Renal cortex interstitium (tissue), 11 donors: ENCODE measurements around the gene RAET1L. TPM values are rescaled to one million over a fixed set of nuclear protein-coding genes. Genes with fewer than 3 reads are reported as not detected.
"Not testable (repeated sequence)": the region's sequence is repeated elsewhere in the genome, so short reads cannot be mapped to it uniquely, and the experiment has no call there.

Source experiments
- DNase-seq, 11 donors: peaks; one replicate each; pipeline ENCODE4 v3.0.0-alpha.2; 2013; ENCODE audit warnings: low read depth in 9 of 11, low spot score in 4 of 11; ENCODE audit errors: extremely low read depth in 1 of 11
- polyA plus RNA-seq, 3 donors: library from polyadenylated mRNA; unstranded; fragments of 120-200 nt; gene quantifications; one replicate each; pipeline ENCODE4 v1.2.1, GENCODE V29; 2013; ENCODE audit not compliant: insufficient read length in 3 of 3

RAET1L gene
- polyA plus RNA-seq, 3 donors = 0.23 TPM; not detected in 2

DNA sequence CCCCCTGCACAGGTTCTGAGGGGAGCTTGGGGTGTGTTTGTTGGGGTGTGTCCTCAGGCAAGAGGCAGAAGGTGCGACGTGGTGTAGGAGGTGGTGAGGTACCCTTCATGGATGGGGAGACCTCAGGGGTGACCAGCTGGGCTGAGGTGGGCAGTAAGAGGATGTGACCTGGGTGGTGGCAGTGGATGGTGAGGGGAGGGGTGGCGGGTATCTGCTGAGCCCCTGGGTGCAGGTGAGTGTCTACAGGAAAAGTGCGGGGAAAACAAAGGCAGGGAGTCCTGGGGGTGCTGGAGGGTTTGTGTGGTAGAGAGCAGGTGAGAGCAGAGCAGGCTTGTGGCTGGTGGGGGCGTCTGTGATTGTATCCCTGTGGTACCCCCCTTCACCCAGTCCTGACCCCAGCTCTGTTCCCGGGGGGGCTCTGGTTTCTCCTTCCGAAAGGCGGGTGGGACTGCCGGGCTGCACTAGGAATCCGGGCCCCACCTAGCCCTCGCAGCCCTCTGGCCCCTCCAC, 631 bp downstream of the RAET1L start:
- DNase-seq = no peak

DNA sequence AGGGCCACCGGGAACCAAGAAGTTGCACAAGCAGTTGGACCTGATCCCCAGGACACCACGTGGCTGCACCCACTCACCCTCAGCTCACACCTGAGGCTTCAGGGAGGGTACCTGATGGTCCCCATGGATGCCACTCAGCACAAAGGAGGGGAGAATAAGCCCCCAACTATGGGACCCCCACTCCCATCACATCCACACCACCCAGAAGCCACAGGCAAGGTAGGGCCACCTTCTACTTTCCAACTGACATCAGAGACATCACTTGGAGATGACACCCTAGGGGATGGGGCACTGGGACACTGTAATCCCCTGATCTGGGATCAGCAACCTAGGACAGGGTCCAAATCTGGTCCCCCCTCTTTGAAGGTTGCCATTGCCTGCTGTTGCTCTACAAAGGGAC, 1.3 kb downstream of the RAET1L start:
- not testable (repeated sequence) for DNase-seq

DNA sequence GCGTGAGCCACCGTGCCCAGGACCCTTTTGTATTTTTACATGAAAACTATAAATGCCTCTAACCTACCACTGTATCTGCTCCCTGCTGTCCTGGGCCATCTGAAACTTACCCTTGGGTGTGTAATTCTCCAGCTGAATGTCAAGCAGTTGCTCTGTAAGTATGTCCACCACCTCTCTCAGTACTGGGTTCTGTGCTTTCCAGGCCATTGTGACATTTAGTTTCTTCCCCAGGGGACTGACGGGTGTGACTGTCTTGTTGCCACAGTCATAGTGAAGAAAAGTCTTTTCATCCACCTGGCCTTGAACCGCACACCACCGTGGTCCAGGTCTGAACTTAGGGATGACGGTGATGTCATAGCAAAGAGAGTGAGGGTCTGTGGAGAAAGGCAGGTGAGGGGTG, 3.5 kb downstream of the RAET1L start:
- DNase-seq = not testable (repeated sequence)

DNA sequence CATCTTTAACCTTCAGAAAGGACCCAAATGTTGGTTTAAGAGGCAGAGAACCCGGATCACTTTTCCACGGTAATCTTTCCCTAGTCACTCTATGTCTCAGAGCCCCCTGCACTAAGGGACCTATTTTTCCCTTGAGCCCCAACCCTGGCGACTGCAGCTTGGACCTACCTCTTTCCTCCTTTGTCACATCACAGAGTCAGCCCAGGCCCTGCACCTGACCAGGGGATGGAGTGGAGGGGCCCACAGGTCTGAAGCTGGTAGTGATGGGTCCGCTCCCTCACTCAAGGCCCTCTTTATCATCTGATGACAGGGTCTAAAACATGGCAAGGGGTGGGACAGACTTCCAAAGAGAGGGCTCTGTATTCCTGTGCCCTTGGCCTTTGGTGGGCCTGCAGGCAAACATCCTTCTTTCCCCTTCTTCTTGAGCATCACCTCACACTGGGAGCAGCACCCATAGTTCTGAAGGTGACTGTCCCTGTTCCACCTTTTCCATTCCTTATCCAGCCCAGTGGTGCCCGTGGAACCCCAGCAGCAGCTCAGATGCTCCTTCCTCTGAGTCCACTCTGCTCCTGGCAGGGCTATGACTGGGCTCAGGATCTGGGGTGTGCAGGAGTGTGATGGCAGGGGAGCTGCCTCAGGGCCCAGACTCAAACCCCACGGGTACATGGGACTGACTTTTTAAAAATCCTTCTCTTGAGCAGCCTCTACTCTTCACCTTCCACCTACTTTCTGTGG, 6.3 kb downstream of the RAET1L start:
- DNase-seq = no peak

DNA sequence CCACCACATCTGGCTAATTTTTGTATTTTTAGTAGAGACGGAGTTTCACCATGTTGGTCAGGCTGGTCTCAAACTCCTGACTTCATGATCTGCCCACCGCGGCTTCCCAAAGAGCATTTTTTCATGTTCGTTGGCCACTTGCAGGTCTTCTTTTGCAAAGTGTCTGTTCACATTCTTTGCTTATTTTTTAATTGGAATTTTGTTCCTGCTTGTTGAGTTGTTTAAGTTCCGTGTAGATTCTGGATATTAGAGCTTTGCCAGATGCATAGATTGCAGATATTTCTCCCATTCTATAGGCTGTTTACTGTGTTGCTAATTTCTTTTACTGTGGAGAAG, 8.2 kb downstream of the RAET1L start:
- not testable (repeated sequence) for DNase-seq

DNA sequence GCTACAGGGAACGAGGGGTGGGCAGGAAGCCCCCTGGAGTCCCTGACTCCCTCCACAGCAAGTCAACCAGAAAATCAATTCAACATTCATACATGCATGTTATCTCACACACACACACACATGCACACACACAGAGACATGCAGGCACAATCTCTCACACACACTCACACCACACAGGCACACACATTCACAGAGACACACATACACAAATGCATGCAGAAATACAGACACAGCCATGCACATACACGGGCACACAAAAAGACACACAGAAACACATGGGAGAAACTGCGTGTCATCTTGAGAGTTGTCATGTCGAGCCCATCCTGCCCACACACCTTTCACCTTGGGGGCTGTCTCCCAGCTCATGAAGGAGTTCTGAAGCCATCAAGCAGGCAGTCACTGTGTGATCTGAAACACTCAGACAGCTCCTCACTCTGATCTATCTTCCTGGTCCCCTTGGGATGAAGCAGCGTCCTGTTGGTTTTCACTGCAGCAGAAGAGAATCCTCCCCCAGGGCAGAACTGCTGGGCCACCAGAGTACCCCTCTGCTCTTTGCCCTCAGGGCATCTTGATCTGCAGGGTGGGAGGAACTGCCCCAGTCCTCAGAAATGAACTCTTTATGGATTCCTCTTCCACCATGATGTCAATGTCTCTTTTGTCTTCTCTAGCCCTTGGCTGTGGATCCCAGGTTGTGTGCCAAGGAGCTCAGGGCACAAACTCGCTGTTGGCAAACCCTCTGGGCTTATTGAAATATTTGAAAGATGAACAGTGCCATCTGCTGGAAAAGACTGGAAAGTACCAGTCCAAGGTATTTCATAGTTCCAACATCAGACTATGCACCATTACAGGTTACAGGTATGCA, 8.8 kb downstream of the RAET1L start:
- DNase-seq = peak in 5 of 11 donors; percentile 26 to 67 (median 58)

DNA sequence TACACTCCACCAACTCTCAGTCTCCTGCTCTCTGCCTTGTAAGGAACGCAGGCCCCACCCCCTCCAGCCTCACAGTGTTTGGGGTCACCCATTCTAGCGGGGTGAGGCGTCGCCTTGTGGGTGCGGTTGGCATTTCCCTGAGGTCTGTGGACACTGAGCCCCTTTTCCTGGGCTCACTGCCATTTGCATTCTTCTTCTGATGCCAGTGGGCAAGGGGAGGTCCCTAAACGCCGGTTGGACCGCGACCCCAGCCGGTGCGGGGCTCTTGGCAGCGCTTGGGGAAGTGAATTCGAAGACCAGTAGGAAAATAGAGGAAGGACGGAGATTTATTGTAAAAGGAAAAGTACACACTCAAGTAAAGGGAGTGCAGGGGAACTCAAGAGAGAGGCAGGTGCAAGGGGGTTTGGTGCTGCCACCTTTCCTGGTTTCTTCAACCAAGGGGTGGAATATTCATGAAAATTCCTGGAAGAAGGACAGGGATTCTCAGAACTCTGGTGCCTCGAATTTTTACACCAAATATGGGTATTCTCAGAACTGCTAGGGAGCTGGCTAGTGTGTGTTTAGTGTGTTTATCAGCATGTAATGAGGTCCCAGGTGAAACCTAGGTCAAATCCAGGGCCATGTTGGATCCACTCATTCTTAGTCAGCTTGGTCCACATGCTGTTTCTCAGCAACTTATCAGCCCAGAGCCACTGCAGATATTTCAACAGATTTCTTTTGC, 9.9 kb downstream of the RAET1L start:
- DNase-seq = not testable (repeated sequence)

DNA sequence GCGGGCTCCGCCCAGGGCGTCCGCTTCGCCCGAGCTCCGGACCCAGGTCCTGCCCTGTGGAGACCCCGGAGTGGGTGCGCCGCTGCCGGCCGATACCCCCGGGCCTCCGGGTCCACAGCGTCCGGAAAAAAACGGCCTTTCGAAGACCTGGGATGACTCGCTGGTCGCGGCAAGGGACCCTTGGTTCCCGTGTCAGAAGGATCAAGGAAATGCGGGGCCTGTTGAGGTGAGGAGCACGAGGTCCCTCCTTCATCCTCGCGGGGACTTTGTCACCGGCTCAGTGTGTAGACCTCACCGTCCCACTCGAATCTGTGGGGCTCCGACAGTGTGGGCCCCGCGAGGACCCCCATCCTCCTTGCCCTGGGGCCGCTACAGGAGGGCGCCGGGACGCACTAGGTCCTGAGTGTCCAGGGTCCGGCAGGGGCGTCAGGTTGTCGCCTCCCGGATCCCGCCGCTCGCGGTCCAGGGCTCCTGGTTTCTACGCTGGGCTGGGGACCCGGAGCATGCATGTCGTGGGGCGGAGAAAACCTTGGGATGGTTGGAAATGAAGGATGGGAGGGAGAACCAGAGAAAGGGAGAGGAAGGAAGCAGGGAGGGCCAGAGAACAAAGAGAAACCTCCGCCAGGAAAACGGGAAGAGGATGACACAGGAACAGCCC, 10.6 kb downstream of the RAET1L start:
- not testable (repeated sequence) for DNase-seq

DNA sequence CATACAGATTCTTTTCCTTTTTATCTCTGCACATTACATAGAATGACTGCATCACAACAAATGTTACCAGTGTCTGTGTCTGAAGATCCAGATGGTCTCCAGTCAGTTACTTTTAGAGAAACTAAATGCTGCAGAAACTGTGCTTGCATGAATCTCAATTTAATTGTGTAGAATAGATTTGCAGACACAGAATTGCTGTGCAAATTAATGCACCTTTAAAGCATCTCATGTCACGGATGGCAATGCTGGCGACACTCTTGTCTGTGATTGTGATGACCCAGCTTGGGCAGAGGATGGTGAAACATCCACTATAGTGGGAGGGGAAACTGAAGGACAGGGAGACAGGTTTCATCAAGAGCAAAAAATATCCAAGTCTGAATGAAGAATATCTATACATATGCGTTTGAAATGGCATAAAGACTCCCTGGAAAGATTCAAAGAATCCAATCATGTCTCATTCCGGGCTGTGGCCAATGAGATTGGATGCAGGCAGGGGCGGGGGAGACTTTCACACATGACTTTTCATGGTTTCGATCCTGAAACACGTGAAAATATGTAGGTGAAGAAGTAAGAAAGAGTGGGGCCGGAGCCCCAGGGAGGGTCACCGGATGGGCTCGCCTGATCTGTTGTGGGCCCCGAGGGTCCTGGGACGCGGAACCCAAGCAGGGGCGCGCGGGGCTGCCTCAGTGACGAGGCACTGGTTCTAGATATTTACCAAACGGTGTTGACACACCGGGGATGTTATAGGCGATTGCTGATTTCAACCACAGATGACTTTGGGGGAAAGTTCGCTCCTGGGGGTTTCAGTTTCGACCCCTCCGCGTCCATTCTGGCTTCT, 11.3 kb downstream of the RAET1L start:
- DNase-seq = not testable (repeated sequence)

DNA sequence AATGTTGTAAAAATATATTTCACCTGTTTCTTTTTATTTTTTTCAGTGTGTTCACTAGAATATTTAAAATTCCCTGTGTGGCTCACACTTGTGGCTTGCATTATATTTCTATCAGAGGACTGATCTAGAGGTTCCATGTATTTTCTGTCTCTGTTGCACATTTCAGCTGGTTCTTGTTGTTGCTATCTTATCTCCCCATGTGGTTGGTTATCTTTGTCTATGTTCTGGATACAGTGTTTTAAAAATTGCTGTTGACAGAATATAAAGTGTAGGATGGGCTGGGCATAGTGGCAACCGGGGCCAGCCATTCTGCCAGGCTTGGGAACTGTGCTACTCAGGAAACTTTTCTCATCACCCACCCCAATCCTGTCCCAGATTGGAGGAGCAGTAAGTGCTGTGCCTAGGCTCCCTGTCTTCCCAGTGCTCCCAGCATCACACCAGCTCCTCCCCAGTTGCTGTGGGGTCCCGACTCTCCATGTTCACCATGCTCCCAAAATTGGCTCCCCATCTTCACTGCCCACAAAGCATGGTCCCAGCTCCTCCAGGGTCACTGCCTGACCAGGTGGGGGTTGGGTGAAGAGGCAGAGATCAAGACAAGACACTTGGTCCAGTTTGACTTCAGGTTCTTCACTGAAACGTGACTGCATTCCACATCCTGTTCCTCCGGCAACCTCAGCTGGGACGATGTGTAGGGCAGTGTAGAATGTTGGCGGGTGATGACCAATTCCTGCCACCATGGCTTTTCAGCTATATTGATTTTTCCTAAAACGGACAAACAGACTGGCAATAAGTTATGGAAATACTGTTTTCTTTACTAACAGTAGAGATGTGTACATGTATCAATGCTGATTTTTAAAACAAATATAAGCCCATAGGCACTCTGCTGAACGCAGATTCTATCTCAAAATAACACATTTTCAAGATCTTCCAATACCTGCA, 12.2 kb downstream of the RAET1L start:
- DNase-seq = not testable (repeated sequence)

DNA sequence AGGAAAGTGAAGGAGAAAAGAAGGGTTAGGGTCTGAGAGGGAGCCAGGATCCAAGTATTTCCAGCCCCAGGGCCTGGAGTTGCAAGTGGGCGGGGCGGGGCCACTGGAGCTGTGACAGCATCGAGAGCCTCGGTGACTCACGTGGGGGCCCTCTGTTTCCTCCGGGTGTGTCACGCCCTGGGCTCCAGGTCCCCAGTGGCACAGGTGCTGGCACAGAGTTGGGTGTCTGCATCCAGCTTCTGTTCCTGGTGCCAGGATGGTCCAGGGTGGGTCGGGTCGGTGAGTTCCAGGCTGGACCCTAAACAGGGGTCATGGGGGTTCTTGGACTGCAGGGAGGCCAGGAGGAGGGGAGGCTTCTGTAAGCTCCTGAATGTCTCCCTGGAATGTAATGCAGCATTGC, 16.7 kb downstream of the RAET1L start:
- DNase-seq = no peak

DNA sequence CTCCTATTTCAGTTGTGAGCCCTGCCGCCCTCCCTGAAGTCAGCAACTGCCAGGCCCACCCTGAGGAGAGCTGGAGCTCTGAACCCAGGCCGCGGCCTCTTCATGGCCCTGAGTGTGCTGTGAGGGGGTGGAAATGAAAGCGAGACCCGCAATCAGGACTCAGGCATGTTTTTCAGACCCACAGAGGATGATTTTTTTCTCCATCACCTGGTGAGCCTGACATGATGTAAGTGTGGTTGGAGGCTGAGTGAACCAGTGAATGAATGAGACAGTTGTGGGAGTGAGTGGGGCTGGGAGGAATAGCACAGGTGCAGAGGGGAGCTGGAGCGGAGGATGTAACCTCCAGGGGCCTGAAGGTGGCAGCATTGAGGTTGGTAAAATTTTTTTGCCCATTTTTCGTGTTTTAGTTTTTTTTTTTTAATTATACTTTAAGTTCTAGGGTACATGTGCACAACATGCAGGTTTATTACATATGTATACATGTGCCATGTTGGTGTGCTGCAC, 18.3 kb downstream of the RAET1L start:
- DNase-seq = no peak

DNA sequence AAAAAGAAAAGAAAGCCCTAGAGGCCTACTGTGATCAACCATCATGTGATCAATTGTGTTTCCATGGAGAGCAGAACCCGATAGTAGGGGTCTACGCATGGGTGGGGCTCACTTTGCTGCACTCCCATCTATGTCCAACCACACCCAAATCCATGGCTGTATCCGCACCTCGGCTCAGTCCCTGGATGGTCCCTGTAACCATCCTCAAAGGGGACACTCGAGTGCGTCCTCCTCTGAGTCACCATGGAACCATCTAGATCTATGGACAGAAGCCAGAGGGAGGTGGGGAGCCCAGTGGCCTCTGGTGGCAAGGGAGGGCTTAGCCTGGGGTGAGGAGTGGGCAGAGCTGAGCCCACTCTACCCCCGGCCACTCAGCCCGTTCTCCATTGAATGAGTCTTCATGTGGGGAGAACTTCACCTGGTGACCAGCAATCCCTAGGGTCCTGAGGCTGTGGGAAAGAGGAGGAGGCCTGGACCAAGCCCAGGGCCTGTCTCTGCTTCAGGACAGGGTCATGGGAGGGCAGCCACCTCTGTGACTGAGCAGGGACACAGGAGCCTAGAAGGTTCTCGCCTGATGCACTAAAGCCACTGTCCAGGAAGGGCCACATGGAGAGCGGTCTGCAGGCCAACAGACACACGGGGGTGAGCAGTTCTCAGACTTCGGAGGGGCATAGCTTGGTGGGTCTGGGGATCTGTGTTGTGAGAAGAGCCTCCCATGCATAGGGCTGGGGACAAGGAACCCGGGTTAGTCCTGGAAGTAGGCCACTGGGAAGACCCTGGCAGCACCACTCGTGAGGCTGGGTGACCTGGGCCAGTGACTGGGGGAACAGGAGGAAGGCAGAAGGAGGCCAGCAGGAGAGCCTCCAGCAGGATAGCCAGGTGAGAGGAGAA, 19.3 kb downstream of the RAET1L start:
- DNase-seq = no peak

DNA sequence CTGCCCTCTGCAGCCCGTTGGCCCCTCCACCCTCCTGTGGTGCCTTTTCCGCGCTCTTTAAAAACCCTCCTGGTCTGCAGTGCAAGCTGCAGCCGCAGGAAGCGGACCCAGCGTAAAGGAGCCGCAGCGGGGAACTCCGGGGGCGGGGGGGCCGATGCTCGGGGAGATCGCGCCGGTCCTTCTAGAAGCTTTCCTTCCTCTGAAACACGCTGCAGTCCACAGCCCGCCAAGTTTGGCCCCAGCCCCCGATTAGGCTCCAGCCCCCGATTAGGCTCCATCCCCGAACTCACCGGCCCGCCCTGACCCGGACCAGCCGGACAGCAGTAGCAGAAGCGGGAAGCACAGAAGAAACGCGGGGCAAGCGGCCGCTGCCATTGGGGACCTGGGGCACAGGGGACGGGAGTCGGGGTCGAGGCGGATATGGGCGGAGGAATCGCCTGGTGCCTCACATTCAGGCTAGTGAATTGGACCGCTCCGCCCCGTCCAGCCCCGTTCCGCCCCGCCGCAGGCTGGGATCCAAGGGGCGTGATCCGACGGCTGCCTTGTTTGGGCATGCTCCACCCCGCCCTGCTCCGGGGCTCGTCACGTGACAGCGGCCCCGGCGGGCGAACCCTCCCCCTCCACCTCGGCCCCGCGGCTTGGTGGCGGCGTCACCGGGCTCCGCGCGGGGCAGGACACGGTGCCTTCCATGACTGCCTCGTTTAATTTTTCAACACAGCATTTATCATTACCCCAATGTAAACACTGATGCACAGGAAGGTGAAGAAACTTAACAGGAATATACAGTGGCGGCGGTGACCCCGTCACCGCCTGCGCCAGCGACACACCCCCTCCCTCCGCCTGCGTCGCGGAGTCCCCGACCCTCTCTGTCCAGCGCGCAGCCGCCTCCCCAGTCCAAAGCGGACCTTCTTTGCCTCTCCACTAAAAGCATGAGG, 20.3 kb downstream of the RAET1L start:
- DNase-seq = peak; percentile 70 to 90 (median 83)
